HFF-Myc (cell line): ENCODE measurements around the gene KRTCAP2.
A peak's percentile ranks its signal among the peaks of the same experiment; 100 is the strongest.

Experiments
- DNase-seq: peaks from one replicate; pipeline ENCODE4 v3.0.0-alpha.2; 2011; ENCODE audit warnings: low read depth; ENCODE audit errors: extremely low read depth
- H3K4me3 ChIP-seq: replicated peaks from 2 replicates; pipeline ENCODE4 v1.5.1; 2011; ENCODE audit warnings: low read depth, mild to moderate bottlenecking, control low read depth, low read length
- TF ChIP-seq, protein P1 (sequence below): IDR thresholded peaks from 2 replicates; pipeline ENCODE4 v1.5.1; 2012; ENCODE audit warnings: mild to moderate bottlenecking, low read depth, low read length, control low read depth; ENCODE audit errors: missing control alignments

Gene KRTCAP2

DNA sequence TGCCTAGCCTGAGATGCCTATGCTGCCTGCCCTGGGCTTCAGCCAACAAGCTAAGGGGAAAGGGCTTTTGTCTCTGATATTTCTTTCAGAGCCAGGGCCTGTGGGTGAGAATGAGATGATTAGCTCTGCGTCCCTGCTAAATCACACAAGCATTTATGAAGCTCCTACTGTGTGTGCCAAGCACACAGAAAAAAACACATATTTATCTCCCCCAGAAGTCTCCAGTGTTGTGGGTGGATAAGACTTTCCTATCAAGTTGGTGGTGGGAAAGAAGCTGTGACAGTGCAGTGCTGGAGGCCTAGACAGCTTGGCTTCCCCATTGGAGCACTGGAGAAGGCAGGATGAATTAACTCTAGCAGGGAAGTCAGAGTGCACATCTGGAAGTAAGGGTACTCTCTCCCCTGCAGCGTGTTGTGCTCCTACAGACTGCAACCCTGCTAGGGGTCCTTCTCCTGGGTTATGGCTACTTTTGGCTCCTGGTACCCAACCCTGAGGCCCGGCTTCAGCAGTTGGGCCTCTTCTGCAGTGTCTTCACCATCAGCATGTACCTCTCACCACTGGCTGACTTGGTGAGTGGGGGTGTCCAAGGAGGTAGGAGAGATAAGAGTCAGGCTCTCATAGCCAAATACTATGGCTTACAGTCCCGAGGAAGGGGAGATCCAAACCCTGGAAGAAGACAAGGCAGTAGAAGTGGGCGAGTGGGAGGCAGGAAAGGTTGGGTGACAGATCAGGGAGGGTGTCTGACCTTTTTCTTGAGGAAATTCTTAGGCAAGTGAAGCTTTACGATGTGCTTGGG is 35.8 kb downstream of the KRTCAP2 start:
- TF ChIP-seq, protein P1, sequence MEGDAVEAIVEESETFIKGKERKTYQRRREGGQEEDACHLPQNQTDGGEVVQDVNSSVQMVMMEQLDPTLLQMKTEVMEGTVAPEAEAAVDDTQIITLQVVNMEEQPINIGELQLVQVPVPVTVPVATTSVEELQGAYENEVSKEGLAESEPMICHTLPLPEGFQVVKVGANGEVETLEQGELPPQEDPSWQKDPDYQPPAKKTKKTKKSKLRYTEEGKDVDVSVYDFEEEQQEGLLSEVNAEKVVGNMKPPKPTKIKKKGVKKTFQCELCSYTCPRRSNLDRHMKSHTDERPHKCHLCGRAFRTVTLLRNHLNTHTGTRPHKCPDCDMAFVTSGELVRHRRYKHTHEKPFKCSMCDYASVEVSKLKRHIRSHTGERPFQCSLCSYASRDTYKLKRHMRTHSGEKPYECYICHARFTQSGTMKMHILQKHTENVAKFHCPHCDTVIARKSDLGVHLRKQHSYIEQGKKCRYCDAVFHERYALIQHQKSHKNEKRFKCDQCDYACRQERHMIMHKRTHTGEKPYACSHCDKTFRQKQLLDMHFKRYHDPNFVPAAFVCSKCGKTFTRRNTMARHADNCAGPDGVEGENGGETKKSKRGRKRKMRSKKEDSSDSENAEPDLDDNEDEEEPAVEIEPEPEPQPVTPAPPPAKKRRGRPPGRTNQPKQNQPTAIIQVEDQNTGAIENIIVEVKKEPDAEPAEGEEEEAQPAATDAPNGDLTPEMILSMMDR = no peak
- DNase-seq = no peak
- H3K4me3 ChIP-seq = peak overlapping the region; percentile 66

DNA sequence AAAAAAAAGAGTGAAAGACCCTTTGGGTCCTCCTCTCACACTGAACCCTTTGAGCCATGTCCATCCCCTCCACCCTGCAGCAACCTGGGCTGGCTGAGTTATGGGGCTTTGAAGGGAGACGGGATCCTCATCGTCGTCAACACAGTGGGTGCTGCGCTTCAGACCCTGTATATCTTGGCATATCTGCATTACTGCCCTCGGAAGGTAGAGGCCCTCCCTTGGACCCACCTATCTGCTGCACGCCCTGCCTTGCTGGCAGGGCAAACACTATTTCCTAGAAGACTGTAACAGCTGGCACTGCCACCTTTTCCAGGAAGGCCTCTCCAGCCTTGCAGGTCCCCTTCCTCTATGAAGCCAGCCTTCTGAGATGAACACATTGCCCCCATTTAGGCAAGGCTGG is 36.4 kb downstream of the KRTCAP2 start:
- peak overlapping the region; percentile 66 for H3K4me3 ChIP-seq
- TF ChIP-seq, protein P1 = no peak
- DNase-seq = no peak

DNA sequence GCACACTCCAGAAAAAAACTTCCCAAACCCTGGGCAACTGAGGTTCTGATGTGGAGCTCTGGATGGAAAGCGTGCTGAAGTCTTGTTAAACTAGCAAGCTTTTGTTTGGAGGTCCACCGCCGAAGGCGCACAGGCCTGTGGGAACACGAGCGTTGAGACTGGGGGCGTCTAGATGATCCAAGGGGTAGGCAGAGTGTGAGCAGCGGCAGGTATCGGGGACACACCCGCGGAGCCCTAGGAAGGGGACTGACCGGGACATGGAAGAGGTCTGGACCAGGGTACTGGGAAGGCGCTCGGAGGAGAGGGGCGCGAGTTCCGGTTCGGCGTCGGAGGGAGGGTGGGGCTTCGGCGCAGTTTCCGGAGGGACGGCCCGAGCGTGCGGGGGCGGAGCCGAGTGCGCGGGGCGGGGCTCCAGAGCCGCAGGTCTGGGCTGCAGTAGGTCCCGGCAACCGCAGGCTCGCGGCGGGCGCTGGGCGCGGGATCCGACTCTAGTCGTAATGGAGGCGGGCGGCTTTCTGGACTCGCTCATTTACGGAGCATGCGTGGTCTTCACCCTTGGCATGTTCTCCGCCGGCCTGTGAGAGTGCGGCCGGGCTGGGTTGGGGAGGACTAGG is 37.6 kb downstream of the KRTCAP2 start, which contains the start of gene SLC50A1:
Gene SLC50A1 (plus strand): TSS at position 438 of the 614 bp plus-strand sequence. CDS start 60 bp downstream, at position 498.
- TF ChIP-seq, protein P1 = no peak
- DNase-seq = peak; percentile 65
- peak within 1 kb of the TSS; percentile 66 for H3K4me3 ChIP-seq

DNA sequence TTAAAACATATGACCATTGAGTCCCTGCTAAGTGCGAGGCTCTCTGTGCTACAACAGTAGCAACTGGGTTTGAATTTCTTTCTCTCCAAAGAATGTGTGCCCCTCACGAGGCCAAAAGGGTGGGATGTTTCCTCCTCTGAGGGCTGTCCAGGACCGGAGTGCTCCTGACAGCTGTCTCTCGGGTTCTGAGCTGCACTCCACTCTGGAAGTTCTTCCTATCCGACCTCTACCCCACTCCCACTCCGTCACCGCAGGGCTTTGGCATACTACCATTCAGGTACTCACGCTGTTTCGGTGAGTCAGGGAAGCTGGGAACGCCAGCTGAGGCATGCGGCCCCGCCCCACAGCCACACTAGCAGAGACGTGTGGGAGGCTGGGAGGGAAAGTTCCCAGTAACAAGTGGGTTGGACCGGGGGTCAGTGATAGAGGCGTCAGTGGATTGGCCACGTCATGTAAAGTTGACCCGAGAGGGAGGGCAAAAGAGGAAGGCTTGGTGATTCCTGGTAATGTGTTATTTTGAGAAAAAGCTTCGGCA is 38.2 kb downstream of the KRTCAP2 start:
- H3K4me3 ChIP-seq = peak overlapping the region; percentile 66
- TF ChIP-seq, protein P1 = no peak
- peak; percentile 79 for DNase-seq

DNA sequence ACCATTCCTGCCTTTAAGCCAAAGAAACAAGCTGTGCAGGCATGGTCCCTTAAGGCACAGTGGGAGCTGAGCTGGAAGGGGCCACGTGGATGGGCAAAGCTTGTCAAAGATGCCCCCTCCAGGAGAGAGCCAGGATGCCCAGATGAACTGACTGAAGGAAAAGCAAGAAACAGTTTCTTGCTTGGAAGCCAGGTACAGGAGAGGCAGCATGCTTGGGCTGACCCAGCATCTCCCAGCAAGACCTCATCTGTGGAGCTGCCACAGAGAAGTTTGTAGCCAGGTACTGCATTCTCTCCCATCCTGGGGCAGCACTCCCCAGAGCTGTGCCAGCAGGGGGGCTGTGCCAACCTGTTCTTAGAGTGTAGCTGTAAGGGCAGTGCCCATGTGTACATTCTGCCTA is 38.8 kb downstream of the KRTCAP2 start:
- peak overlapping the region; percentile 66; the same call in 1 of the 2 replicates for H3K4me3 ChIP-seq
- TF ChIP-seq, protein P1 = no peak
- DNase-seq = no peak

DNA sequence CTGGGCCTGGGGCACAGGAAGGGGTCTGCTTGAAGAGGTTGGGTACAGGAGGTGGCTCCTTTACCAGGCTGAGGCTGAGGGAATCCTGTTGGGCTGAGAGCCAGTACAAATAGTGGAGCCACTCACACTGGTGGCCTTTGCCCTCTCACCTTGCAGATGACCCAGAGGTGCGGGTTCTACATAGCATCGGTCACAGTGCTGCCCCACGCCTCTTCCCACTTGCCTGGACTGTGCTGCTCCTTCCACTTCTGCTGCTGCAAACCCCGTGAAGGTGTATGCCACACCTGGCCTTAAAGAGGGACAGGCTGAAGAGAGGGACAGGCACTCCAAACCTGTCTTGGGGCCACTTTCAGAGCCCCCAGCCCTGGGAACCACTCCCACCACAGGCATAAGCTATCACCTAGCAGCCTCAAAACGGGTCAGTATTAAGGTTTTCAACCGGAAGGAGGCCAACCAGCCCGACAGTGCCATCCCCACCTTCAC is 39.3 kb downstream of the KRTCAP2 start:
- DNase-seq = no peak
- TF ChIP-seq, protein P1 = no peak
- no peak overlapping the region for H3K4me3 ChIP-seq
